Gastroesophageal sphincter (tissue), 4 donors: Measurements from ENCODE around the gene ANKRD18B. TPM values are rescaled to one million over a fixed set of nuclear protein-coding genes. Genes with fewer than 3 reads are reported as not detected.
"Not testable (repeated sequence)": the region's sequence is repeated elsewhere in the genome, so short reads cannot be mapped to it uniquely, and the experiment has no call there.

Experiments
- ATAC-seq: fragments of 150-250 bp; one replicate; pipeline ENCODE4 v1.9.1; 2016; ENCODE audit warnings: mild to moderate bottlenecking, moderate library complexity
- H3K27ac ChIP-seq, 4 donors: fragments of 200-600 bp; sonication (generic) in 3 of 4; 1 replicate in 3 of 4; 2 replicates in 1 of 4; pipeline ENCODE4 v1.5.1; 2016 to 2019
- H3K27me3 ChIP-seq: fragments of 200-600 bp; sonication (generic); one replicate; pipeline ENCODE4 v1.5.1; 2019
- H3K36me3 ChIP-seq, 2 donors: fragments of 200-600 bp; sonication (generic); one replicate each; pipeline ENCODE4 v1.5.1; 2019; ENCODE audit warnings: control low read depth in 1 of 2
- H3K4me1 ChIP-seq, 3 donors: fragments of 200-600 bp; sonication (generic); 1 replicate in 2 of 3; 2 replicates in 1 of 3; pipeline ENCODE4 v1.5.1; 2016 to 2019; ENCODE audit warnings: control low read depth in 2 of 3
- H3K4me3 ChIP-seq, 2 donors: fragments of 200-600 bp; sonication (generic); one replicate each; pipeline ENCODE4 v1.5.1; 2019; ENCODE audit warnings: mild to moderate bottlenecking in 1 of 2, moderate library complexity in 1 of 2
- H3K9me3 ChIP-seq, 3 donors: fragments of 200-600 bp; sonication (generic); one replicate each; pipeline ENCODE4 v1.5.1; 2017 to 2019; ENCODE audit warnings: control low read depth in 2 of 3
- EP300 ChIP-seq: sonication (generic); formaldehyde crosslinking; IDR thresholded peaks from one replicate; pipeline ENCODE4 v1.6.1; 2017; ENCODE audit warnings: antibody characterized with exemption, mild to moderate bottlenecking
- POLR2A ChIP-seq, 2 donors: fragments of 450-650 bp; IDR thresholded peaks; one replicate each; pipeline ENCODE4 v1.6.1; 2017; ENCODE audit warnings: antibody characterized with exemption in 2 of 2, mild to moderate bottlenecking in 2 of 2, moderate library complexity in 1 of 2
- POLR2AphosphoS5 ChIP-seq: sonication (generic); formaldehyde crosslinking; IDR thresholded peaks from one replicate; pipeline ENCODE4 v1.6.1; 2017; ENCODE audit warnings: antibody characterized with exemption
- WGBS, 2 donors: methylation state at CpG; one replicate each; pipeline ENCODE4 v1.1.5; 2018; ENCODE audit warnings: low coverage in 1 of 2; 5-methylcytosine and 5-hydroxymethylcytosine counted together
- total RNA-seq, 4 donors: library from RNA; depleted of rRNA; stranded (reverse); fragments of >200 nt; gene quantifications; one replicate each; pipeline ENCODE4 v1.1.0, GENCODE V29; 2016
- TF ChIP-seq, protein P1 (sequence below), 4 experiments: fragments of 200-600 bp in 2 of 4; fragments of 450-650 bp in 2 of 4; sonication (generic) in 1 of 4; IDR thresholded peaks; one replicate each; pipeline ENCODE4 v1.5.1; 2017 to 2019; ENCODE audit warnings: antibody characterized with exemption in 4 of 4, mild to moderate bottlenecking in 2 of 4, moderate library complexity in 2 of 4

ANKRD18B gene
- under 1 TPM in 1 of 4 donors, not detected in 3; 0.10 TPM for total RNA-seq

- H3K27me3 ChIP-seq, result peaks cover 71% of the 10 kb centered on the region
- H3K36me3 ChIP-seq, H3K9me3 ChIP-seq, H3K27ac ChIP-seq: not testable (repeated sequence)
- TF ChIP-seq, protein P1, sequence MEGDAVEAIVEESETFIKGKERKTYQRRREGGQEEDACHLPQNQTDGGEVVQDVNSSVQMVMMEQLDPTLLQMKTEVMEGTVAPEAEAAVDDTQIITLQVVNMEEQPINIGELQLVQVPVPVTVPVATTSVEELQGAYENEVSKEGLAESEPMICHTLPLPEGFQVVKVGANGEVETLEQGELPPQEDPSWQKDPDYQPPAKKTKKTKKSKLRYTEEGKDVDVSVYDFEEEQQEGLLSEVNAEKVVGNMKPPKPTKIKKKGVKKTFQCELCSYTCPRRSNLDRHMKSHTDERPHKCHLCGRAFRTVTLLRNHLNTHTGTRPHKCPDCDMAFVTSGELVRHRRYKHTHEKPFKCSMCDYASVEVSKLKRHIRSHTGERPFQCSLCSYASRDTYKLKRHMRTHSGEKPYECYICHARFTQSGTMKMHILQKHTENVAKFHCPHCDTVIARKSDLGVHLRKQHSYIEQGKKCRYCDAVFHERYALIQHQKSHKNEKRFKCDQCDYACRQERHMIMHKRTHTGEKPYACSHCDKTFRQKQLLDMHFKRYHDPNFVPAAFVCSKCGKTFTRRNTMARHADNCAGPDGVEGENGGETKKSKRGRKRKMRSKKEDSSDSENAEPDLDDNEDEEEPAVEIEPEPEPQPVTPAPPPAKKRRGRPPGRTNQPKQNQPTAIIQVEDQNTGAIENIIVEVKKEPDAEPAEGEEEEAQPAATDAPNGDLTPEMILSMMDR (IDR thresholded peaks at IDR 0.05), result peak in 1 of 4 experiments; percentile 47
- ATAC-seq, result peak; percentile 58
- peak within 1 kb of the TSS in 1 of 2 donors; percentile 42 for H3K4me3 ChIP-seq
- 7 to 20% methylated on average over 3 of the region's 73 CpGs for WGBS, 2 donors
- peaks cover 4 to 17% (median 4%) of the 10 kb centered on the region in 3 donors for H3K4me1 ChIP-seq
Measured at GRCh38 chr9:33523397-33524305, at the start of gene ANKRD18B. Gene ANKRD18B (plus strand): TSS chr9:33524251. CDS start chr9:33524490, 239 bp downstream.

DNA sequence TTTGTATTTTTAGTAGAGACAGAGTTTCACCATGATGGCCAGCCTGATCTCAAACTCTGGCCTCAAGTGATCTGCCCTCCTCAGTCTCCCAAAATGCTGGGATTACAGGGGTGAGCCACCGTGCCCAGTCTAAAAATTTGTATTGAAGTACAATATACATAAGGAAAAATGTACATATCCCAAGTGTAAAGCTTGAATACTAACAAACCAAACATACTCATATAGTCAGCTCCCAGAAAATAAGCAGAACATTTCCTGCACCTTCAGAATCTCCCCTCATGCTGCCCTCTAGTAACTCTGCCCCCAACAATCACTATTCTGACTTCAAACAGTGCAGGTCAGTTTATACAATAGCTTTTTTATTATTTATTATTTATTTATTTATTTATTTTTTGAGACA, 48.7 kb upstream of the ANKRD18B start:
- H3K27ac ChIP-seq, result no peak overlapping the region
- 100% methylated on average over 1 of the region's 1 CpG for WGBS, 2 donors
- H3K27me3 ChIP-seq, result no peaks in the 10 kb centered on the region
- peaks cover 0 to 29% of the 10 kb centered on the region in 2 donors for H3K36me3 ChIP-seq
- no peaks in the 10 kb centered on the region for H3K9me3 ChIP-seq
- no peak for ATAC-seq
- no peak overlapping the region for H3K4me3 ChIP-seq
- peaks cover 0 to 24% (median 12%) of the 10 kb centered on the region in 3 donors for H3K4me1 ChIP-seq
- no peak for TF ChIP-seq POLR2A (IDR thresholded peaks at IDR 0.05)
- TF ChIP-seq, protein P1 (IDR thresholded peaks at IDR 0.05), result no peak
- no peak for TF ChIP-seq EP300
- no peak for TF ChIP-seq POLR2AphosphoS5

- Histone ChIP-seq H3K27ac (no peak overlapping the region), H3K4me1 (peaks cover 0 to 24% (median 12%) of the 10 kb centered on the region in 3 donors), H3K27me3 (no peaks in the 10 kb centered on the region), H3K9me3 (no peaks in the 10 kb centered on the region), H3K4me3 (no peak overlapping the region), H3K36me3 (peaks cover 0 to 17% of the 10 kb centered on the region in 2 donors)
- no peak for ATAC-seq
- TF ChIP-seq, protein P1 (IDR thresholded peaks at IDR 0.05), result no peak
- TF ChIP-seq POLR2A (IDR thresholded peaks at IDR 0.05), result no peak
- no peak for TF ChIP-seq POLR2AphosphoS5
- TF ChIP-seq EP300, result no peak
- WGBS, 2 donors, result 85% methylated on average over 6 to 8 of the region's 10 CpGs
Measured at GRCh38 chr9:33476503-33476902, 47.5 kb upstream of the ANKRD18B start.

DNA sequence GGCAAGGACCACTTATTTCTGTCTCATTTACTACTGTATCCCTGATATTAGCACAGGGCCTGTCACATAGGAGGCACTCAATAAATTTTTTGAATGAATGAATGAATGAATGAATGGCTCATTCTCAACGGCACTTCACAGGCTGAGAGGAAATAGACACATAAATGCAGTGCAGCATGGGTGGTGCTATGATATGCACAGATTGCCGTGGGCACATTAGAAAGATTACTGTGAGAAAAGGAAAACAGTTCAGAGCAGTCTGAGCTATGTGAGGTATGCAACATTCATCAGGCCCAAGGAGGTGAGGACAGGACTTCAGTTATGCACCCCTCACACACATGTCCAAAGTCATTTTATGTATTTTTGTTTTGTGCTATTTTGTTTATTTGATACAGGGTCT, 43.9 kb upstream of the ANKRD18B start:
- TF ChIP-seq, protein P1 (IDR thresholded peaks at IDR 0.05), result no peak
- TF ChIP-seq POLR2A (IDR thresholded peaks at IDR 0.05), result no peak
- no peak for TF ChIP-seq POLR2AphosphoS5
- no peak for TF ChIP-seq EP300

DNA sequence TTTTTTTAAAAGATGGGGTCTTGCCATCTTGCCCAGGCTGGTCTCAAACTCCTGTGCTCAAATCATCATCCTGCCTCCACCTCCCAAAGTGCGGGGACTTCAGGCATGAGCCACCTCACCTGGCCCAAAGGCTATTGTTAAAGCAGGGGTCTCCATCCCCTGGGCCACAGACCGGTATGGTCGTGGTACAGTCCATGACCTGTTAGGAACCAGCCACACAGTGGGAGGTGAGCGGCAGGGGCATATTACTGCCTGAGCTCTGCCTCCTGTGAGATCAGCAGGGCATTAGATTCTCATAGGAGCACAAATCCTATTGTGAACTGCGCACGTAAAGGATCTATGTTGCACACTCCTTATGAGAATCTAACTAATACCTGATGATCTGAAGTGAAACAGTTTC, 43.1 kb upstream of the ANKRD18B start:
- Histone ChIP-seq H3K4me3 (no peak overlapping the region), H3K27me3 (no peaks in the 10 kb centered on the region), H3K27ac (no peak overlapping the region), H3K36me3 (peaks cover 0 to 7% of the 10 kb centered on the region in 2 donors), H3K9me3 (no peaks in the 10 kb centered on the region), H3K4me1 (no peaks in the 10 kb centered on the region)
- WGBS, 2 donors, result 89 to 93% methylated on average over 1 to 3 of the region's 6 CpGs
- TF ChIP-seq POLR2AphosphoS5, result no peak
- no peak for TF ChIP-seq EP300
- no peak for TF ChIP-seq POLR2A (IDR thresholded peaks at IDR 0.05)
- TF ChIP-seq, protein P1 (IDR thresholded peaks at IDR 0.05), result no peak
- no peak for ATAC-seq

More for the DNA sequence above, 43.9 kb upstream of the ANKRD18B start:
- no peak overlapping the region for H3K4me3 ChIP-seq
- peaks cover 0 to 7% of the 10 kb centered on the region in 2 donors for H3K36me3 ChIP-seq
- no peak overlapping the region for H3K27ac ChIP-seq
- no peaks in the 10 kb centered on the region for H3K4me1 ChIP-seq
- H3K27me3 ChIP-seq, result no peaks in the 10 kb centered on the region
- no peak for ATAC-seq
- H3K9me3 ChIP-seq, result no peaks in the 10 kb centered on the region
- WGBS, 2 donors, result 56 to 80% methylated on average over 2 of the region's 2 CpGs

- H3K36me3 ChIP-seq, H3K27me3 ChIP-seq, H3K9me3 ChIP-seq, ATAC-seq, H3K4me1 ChIP-seq, H3K4me3 ChIP-seq, H3K27ac ChIP-seq: not testable (repeated sequence)
Measured at GRCh38 chr9:33485312-33485711, 38.7 kb upstream of the ANKRD18B start.
